K562 (cell line): ENCODE measurements around the gene ATP6V0E1. TPM values are rescaled to one million over a fixed set of nuclear protein-coding genes. Genes with fewer than 3 reads are reported as not detected.
A peak's percentile ranks its signal among the peaks of the same experiment; 100 is the strongest.

Experiments
- ADNP ChIP-seq: fragments of 200-800 bp; sonication (Bioruptor generic); IDR thresholded peaks from 2 replicates; pipeline ENCODE4 v1.6.1; 2016; ENCODE audit warnings: missing genetic modification characterization, missing compliant biosample characterization
- BCOR ChIP-seq: fragments of 450-650 bp; IDR thresholded peaks from 2 replicates; pipeline ENCODE4 v1.6.1; 2016
- CREB3 ChIP-seq: fragments of 450-650 bp; conservative IDR thresholded peaks from 2 replicates; pipeline ENCODE4 v1.6.1; 2016; ENCODE audit warnings: missing genetic modification characterization, low read depth, mild to moderate bottlenecking, missing compliant biosample characterization, moderate library complexity
- E2F3 ChIP-seq: fragments of 250-450 bp; sonication (Bioruptor Pico); IDR thresholded peaks from 2 replicates; pipeline ENCODE4 v1.4.0; 2020; ENCODE audit warnings: mild to moderate bottlenecking
- EP300 ChIP-seq: IDR thresholded peaks from 2 replicates; pipeline ENCODE4 v1.6.1; 2012; ENCODE audit warnings: low read length, improper control_type of control experiment
- HMG20A ChIP-seq: fragments of 450-650 bp; formaldehyde crosslinking; conservative IDR thresholded peaks from 2 replicates; pipeline ENCODE4 v1.4.0; 2020; ENCODE audit warnings: mild to moderate bottlenecking, mixed read lengths
- L3MBTL2 ChIP-seq: fragments of 450-650 bp; IDR thresholded peaks from 2 replicates; pipeline ENCODE4 v1.6.1; 2016; ENCODE audit warnings: mild to moderate bottlenecking, moderate library complexity
- MTA3 ChIP-seq: fragments of 450-650 bp; formaldehyde crosslinking; IDR thresholded peaks from 2 replicates; pipeline ENCODE4 v1.6.1; 2017; ENCODE audit warnings: mild to moderate bottlenecking, borderline replicate concordance
- NCOA4 ChIP-seq: fragments of 450-650 bp; IDR thresholded peaks from 2 replicates; pipeline ENCODE4 v1.6.1; 2018; ENCODE audit warnings: mild to moderate bottlenecking; ENCODE audit not compliant: partially characterized antibody
- OTX1 ChIP-seq: fragments of 450-650 bp; formaldehyde crosslinking; IDR thresholded peaks from 2 replicates; pipeline ENCODE4 v1.4.0; 2022; ENCODE audit warnings: mild to moderate bottlenecking
- PTTG1 ChIP-seq: fragments of 450-650 bp; IDR thresholded peaks from 2 replicates; pipeline ENCODE4 v1.6.1; 2016; ENCODE audit warnings: low read depth, mild to moderate bottlenecking, missing genetic modification characterization, missing compliant biosample characterization
- RBM25 ChIP-seq: fragments of 200-400 bp; formaldehyde crosslinking; IDR thresholded peaks from 2 replicates; pipeline ENCODE4 v1.6.1; 2018; ENCODE audit warnings: low read length, low read depth, moderate library complexity; ENCODE audit not compliant: severe bottlenecking
- SAFB ChIP-seq: fragments of 200-400 bp; formaldehyde crosslinking; IDR thresholded peaks from 2 replicates; pipeline ENCODE4 v1.6.1; 2017; ENCODE audit warnings: low read depth, low read length, borderline replicate concordance
- SMARCA5 ChIP-seq: fragments of 450-650 bp; IDR thresholded peaks from 2 replicates; pipeline ENCODE4 v1.6.1; 2016
- SRSF3 ChIP-seq: fragments of 200-400 bp; formaldehyde crosslinking; IDR thresholded peaks from 2 replicates; pipeline ENCODE4 v1.6.1; 2016; ENCODE audit warnings: mild to moderate bottlenecking, low read length, moderate library complexity; ENCODE audit not compliant: insufficient read depth
- TAF9B ChIP-seq: fragments of 450-650 bp; IDR thresholded peaks from 2 replicates; pipeline ENCODE4 v1.6.1; 2018; ENCODE audit warnings: mild to moderate bottlenecking; ENCODE audit not compliant: partially characterized antibody
- TSHZ1 ChIP-seq: fragments of 250-450 bp; sonication (Bioruptor Pico); IDR thresholded peaks from 2 replicates; pipeline ENCODE4 v1.4.0; 2020; ENCODE audit warnings: mild to moderate bottlenecking, moderate library complexity
- WHSC1 ChIP-seq: IDR thresholded peaks from one replicate; pipeline ENCODE4 v1.6.1; 2012; ENCODE audit warnings: low read length, control low read depth, inconsistent platforms
- ZBTB17 ChIP-seq: fragments of 450-650 bp; formaldehyde crosslinking; IDR thresholded peaks from 2 replicates; pipeline ENCODE4 v1.4.0; 2020; ENCODE audit warnings: mild to moderate bottlenecking
- ZBTB2 ChIP-seq: fragments of 450-650 bp; IDR thresholded peaks from 2 replicates; pipeline ENCODE4 v1.6.1; 2016; ENCODE audit warnings: antibody characterized with exemption
- ZBTB8A ChIP-seq: fragments of 450-650 bp; IDR thresholded peaks from 2 replicates; pipeline ENCODE4 v1.6.1; 2018; ENCODE audit warnings: mild to moderate bottlenecking, moderate library complexity; ENCODE audit not compliant: partially characterized antibody
- ZNF133 ChIP-seq: fragments of 250-450 bp; sonication (Bioruptor Pico); IDR thresholded peaks from 2 replicates; pipeline ENCODE4 v1.4.0; 2020; ENCODE audit warnings: mild to moderate bottlenecking
- ZNF280B ChIP-seq: fragments of 250-450 bp; sonication (Bioruptor Pico); IDR thresholded peaks from 2 replicates; pipeline ENCODE4 v1.5.1; 2021; ENCODE audit warnings: mild to moderate bottlenecking
- ZNF717 ChIP-seq: fragments of 250-450 bp; sonication (Bioruptor Pico); IDR thresholded peaks from 2 replicates; pipeline ENCODE4 v1.5.0; 2021
- polyA plus RNA-seq, 8 experiments: library from polyadenylated mRNA; depleted of rRNA in 4 of 8; stranded (reverse) in 5 of 8; unstranded in 3 of 8; fragments of >200 nt; fragmentation: Nextera tagmentation in 2 of 8; fragmentation: Illumina TruSeq in 1 of 8; extraction: Ambion mirVana in 2 of 8; extraction: Trizol in 1 of 8; gene quantifications; 2 replicates each; pipeline versions ENCODE4 v1.2.1 to v1.2.3, GENCODE V29; 2011 to 2014; ENCODE audit warnings: inconsistent platforms in 1 of 8, missing spikeins in 1 of 8
- total RNA-seq, 7 experiments: library from RNA; depleted of rRNA in 6 of 7; stranded (reverse); fragments of >200 nt in 6 of 7; fragmentation: Illumina TruSeq in 2 of 7; extraction: Trizol in 2 of 7; gene quantifications; 2 replicates each; pipeline versions ENCODE4 v1.2.1 to v1.2.3, GENCODE V29; 2011 to 2021; ENCODE audit warnings: low replicate concordance in 1 of 7

Gene ATP6V0E1
- total and polyA plus RNA-seq, 9 of the 15 experiments (the other 6 are each of a cell fraction or from before 2014, with no cell fraction given) = 63.8 to 395 (median 112) TPM

- TF ChIP-seq TSHZ1 (no peak), ZNF133 (CRISPR knock-in tag) (no peak), OTX1 (CRISPR knock-in tag) (no peak), E2F3 (CRISPR knock-in tag) (no peak), WHSC1 (no peak), RBM25 (peak; percentile 99), EP300 (no peak), TAF9B (no peak), ZBTB2 (no peak), ZBTB17 (CRISPR knock-in tag) (no peak), ZNF280B (CRISPR knock-in tag) (no peak), CREB3 (tag) (no peak), NCOA4 (no peak), ADNP (peak; percentile 81), HMG20A (CRISPR knock-in tag) (no peak), SAFB (no peak), PTTG1 (tag) (no peak), MTA3 (no peak), L3MBTL2 (no peak), ZNF717 (CRISPR knock-in tag) (no peak), BCOR (peak; percentile 98), ZBTB8A (no peak), SRSF3 (no peak), SMARCA5 (peak; percentile 94)
Observed at GRCh38 chr5:172973127-172973916, 10.2 kb upstream of the ATP6V0E1 start (continued).
